Amygdala (tissue), 56 donors: ENCODE measurements around the gene CEP85.

Source experiments
- DNase-seq, 56 donors: peaks; one replicate each; lab custom pipeline; 2025; lab: John Stamatoyannopoulos, UW

CEP85 gene

DNA sequence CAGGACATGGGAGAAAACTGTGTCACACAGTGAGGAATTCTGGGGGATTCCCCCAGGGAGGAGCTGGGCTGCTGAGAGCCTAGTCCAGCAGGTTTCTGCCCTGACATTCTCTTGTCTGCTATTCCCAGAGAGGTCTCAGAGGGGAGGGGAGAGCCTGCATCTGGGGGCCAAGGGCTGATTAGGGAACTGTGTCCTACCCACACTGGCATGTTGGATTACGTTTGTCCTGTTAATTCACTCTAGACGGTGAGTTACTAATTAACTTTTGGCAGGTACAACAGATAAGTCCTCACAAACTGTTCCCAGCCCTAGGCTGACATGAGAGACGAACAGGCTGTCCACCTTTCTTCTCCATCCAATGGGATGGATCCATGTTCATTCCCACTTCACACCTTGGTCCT lies 43.3 kb downstream of the CEP85 start:
- DNase-seq: no peak

DNA sequence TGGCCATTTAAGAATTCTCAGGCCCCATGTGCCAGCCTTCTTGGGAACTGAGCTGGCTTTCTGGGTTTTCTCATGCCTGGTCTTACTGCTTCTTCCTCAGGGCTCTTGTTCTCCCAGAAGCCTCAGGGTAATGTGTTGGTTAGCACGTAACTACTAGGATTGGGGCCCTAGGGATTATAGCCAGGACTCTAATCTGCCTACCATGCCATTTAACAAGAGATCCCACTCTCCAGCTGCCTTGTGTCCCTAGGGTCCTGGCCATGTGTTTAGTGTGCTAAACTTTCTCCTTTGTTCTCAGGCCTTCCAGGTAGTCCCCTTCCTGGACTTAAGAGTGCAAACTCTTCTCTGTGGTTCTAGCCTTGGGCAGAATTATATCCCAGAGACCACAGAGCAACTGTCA lies 43.7 kb downstream of the CEP85 start:
- DNase-seq: no peak

DNA sequence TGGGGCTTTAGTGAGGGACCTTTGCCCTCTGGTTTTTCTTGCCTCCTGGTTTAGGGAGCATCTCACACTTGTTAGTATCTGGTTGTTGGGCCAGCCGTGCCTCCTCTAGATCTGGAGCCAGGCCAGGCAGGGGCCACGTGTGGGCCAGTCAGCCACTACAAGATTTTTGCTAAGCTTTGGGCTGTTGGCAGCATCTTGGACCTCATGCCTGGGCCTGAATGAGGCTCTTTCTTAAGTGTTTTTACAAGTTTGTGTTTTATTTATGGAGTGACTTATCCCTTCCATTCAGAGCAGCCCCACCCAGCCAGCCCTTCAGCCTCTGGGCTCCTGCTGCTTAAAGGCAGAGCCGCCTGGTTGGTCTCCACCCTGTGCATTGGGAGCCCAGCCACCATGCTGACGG lies 44.3 kb downstream of the CEP85 start:
- peak in 13 of 56 donors; percentile 11 to 39 (median 24) for DNase-seq

DNA sequence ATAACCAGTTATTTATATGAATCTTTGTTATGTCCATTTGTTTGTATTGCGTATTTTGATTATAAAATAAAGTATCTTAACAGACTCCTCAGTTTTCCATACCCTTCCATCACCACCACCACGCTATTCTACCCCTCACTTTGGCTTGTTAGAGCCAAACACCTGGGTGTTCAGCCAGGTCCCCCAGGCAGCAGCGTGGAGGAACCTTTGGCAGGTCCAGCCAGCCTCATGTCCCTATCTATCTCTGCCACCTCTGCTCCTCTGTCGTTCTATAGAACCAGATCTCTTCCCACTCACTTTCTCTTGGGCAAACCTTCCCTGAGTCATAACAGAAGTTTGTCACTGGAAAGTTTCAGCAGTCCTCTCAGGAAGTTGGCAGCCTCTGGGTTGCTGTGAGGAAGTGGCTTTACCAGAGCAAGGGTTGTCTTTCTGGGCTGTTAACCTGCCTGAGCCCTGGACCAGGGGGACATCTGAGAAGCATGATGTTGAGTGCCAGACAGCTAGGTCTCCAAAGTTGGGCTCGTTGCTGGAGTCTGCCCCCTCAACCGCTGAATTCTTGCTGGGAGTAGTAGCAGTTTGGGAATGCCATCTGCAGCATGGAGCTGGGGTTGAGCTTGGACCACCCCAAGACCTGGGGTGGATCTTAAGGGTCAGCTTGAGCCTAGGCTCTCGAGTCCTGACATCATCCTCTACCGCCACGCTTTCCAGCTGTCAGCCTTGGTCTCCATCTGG lies 44.9 kb downstream of the CEP85 start:
- peak in 1 of 56 donors; percentile 34 for DNase-seq

DNA sequence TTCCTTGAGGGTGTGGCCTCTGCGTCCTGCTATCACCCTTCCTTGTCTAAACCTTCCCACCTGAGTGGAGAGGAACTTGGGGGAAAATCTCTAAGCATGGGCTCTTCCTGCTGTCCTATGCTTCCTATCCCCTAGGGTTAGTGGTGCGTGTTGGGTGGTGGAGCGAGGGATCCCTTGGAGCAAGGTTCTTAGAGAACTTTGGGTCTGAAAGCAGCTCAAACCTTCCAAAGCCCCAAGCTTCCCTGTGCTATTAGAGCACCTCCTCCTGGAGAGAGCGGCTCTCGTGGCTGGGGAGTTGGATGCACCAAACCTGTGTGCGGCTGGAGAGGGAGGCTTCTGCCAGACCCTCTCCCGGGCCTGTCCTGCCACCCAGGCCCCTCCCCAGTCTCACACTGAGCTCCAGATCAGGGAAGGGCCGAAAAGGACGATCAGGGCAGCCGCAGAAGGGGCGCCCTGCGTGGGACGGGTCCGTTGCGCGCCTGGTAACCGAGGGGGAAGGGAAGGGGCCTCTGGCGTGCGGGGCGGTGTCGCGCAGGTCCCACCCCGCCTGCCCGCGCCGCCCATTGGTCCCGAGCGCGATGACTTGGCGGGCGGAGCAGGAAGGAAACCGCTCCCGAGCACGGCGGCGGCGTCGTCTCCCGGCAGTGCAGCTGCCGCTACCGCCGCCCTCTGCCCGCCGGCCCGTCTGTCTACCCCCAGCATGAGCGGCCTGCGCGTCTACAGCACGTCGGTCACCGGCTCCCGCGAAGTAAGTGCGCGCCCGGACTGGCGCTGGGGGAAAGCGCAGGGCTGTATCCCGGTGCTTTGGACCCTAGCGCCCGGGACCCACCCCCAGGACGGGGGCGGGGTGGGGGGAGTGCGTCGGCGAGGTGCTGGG lies 45.7 kb downstream of the CEP85 start, which contains the start of gene SH3BGRL3:
TSS of gene SH3BGRL3 (plus strand) at position 631 of the 877 bp plus-strand sequence. CDS start at position 701, 70 bp downstream.
- DNase-seq: peak in 53 of 56 donors; percentile 17 to 90 (median 72)

DNA sequence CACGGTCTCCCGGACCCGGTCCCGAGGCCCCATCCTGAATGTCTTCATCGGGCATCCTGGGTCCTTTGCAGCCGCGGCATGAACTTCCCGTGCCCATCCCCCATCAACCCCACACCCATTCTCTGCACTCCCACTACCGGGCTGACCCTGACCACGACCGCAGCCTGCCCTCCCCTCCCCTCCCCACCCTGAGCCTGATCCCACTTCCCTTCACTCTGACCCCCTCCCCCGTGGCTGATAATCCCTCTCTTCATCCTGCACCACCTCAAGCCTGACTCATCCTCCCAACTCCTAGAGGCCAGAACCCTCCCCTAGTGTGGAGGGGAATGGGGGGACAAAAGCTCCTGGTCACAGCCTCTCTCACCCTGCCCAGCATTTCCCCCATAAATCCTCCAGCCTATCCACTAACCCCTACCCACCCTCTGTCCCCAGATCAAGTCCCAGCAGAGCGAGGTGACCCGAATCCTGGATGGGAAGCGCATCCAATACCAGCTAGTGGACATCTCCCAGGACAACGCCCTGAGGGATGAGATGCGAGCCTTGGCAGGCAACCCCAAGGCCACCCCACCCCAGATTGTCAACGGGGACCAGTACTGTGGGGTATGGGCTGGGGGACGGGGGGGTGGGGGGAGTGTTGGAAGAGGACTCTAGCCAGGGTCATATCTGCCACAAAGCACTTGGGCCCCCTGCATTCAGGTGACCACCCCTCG lies 46.5 kb downstream of the CEP85 start:
- peak in 4 of 56 donors; percentile 49 to 75 (median 56) for DNase-seq

DNA sequence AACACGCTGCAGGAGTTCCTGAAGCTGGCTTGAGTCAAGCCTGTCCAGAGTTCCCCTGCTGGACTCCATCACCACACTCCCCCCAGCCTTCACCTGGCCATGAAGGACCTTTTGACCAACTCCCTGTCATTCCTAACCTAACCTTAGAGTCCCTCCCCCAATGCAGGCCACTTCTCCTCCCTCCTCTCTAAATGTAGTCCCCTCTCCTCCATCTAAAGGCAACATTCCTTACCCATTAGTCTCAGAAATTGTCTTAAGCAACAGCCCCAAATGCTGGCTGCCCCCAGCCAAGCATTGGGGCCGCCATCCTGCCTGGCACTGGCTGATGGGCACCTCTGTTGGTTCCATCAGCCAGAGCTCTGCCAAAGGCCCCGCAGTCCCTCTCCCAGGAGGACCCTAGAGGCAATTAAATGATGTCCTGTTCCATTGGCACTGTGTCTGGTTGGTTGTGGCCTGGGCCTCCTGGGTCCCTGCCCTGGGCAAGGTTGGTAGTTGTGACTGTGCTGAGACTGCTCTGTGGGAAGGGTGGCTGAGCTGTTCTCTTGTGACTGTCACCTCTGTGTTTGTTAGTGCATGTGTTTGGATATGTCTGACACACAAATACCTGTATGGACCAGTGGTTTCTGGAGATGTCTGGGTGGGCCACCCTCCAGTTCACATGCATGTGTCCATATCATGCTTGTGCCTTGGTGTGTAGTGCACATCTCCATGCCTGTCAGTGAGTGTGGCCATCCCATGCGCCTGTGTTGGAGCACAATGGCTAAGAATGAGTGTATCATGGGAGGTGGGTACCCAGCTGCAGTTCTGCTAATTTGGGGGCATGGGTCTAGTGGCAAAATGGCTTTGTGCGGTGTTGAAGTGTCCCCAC lies 47.3 kb downstream of the CEP85 start:
- DNase-seq: no peak

DNA sequence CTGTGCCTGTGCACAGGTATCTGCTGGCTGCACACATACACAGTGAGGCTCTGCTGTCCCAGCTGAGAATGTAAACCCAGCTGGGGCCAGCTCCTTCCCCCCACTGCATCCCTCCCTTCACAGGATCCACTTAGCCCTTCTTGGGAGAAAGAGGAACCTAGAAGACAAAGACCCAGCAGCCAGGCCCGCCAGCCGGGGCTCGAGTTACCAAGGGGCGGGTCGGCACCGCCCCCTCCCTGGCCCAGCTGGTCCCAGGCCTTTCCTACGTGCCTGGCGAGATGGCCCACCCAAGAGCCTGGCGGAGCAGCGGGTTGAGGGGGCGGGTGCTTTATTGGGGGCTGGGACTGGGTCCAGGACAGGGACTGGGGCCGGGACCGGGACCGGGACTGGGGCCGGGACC lies 48.0 kb downstream of the CEP85 start:
- no peak for DNase-seq

DNA sequence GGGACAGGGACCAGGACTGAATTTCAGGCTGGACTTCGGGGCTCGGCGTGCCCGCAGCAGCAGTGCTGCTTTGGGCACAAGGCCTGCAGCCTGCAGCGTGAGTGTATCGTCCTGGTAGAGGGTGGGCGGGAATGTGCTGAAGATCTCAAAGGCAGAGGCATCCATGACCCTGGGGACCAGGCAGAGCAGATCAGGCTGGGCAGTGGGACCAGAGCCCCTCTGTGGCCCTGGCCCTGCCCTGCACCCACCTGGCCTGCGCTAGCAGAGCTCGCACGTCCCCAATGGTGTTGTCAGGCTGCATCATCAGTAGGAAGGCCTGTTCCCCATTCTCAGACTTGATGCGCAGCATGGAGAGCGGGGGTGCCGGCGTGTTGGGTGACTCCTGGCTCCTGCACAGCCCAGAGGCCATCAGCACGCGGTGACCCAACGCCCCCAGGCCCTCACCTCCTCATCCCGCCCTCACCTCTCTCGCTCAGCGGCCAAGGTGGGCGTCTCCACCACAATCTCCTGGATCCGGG lies 48.5 kb downstream of the CEP85 start:
- no peak for DNase-seq

DNA sequence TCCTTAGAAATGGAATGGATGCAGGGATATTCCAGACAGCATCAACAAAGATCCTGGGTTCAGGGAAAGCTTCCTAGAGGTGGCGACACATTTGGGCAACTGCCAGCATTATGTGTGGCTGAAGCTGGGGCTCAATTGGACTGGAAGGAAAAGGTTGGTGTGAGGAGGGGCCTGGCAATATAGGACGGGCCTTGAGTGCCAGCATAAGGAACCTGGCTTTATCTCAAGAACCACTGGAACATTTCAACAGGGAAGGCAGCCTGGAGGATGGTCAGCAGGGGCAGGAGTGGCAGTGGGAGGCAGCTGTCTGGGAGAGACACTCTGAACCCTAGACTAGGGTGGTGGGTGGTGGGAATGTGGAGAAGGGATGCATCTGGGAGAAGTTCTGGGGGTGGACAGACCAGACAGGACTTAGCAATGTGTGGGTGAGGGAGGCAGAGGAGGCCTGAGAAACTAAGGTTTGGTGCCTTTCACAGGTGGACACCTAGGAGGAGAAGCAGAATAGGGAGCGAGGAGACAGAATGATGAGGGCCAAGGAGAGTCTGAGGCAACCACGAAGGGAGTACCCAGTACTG lies 49.4 kb downstream of the CEP85 start:
- no peak for DNase-seq

DNA sequence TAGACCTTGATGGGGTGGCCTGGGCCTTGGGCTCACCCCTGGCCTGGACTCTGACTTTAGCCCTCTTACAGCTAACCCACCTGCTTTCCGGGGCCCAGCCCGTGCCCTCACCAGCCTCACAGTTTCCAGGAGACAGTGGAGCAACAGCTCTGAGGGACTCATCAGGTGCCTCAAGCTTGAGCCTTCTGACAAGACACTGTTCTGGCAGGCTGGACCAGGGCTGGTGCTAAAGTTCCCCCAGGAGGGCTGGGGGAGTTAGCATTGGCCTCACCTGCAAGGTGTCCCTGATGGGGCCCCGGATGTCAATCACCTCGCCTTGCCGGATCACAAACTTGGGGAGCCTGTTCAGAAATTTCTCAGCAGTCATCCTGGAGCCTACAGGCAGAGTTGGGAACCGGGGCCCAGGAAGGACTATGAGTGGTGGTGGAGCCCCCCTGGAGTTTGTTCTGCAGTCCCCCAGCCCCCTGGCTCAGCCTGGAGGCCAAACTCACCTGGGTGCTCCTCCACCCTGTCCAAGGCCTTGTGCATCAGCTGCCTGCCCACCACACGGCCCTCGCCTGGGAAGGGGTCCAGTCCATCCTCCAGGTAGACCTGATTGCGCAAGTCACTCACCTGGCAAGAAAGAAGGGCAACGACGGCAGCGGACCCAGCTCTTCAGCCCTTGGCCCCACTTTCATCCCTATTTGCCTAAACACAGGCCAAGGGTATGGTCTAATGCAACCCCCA lies 50.0 kb downstream of the CEP85 start:
- DNase-seq: no peak

DNA sequence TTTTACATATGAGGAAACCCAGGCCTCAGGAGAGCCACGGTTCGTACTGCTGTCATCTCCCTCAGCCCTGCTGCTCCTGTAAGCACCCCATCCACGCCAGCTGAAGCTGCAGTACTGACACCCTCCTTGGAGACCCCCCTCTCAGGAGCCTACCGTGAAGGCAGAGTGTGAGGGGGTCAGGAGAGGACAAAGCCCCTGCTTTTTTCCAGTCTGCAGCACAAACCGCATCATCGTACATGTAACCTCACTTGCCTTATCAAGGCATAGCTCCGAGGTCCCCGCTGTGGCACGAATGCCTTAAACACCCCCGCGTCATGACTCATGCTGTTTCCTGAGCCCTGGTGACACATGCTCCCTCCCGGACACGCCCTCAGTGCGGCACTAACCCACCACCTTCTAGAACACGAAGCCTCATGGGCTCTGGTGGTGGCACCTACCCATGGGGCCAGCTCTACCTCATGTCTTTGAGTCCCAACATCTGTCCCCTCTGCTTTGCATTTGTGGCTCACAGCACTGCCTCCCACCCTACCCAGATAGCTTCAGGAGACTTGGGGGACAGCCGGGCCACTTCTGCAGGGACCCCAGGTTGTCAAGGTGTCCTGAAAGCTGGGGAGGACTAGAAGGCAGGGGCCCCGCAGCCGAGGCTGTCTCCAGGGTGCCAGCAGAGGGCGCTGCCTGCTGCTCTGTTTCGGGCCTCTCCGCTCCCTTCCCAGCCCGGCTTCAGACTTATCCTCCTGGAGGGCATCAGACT lies 50.8 kb downstream of the CEP85 start:
- DNase-seq: peak in 17 of 56 donors; percentile 7 to 60 (median 18)

DNA sequence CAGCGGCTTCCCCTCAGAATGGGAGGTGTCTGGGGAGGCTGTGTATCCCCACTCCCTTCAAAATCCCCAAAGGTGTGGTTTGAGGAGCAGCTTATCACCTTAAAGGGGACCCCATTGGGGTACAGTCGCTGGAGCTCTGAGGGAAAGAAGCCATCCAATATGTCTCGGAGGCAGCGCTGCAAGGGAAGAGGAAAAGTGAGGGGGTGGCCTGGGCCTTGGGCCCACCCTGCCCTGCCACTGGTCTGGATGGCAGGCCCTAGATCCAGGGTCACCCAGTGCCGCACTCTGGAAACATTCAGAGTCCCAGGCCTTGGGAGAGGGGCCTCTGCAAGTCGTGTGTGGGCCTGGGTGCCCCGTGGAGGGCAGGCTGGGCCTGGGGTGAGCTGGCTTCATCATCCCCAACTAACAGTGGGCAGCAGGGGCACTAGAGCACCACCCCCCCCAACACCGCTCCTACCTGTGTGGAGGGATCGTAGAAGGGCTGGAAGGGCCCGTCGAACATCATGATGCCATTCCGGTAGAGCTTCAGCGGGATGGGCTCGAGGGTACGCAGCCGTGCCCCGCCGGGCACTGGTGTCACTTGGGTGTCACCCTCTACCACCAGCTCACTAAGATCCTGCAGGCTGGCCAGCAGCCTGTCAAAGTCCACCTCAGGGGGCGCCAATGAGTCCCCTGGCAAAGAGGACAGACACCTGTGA lies 51.5 kb downstream of the CEP85 start:
- no peak for DNase-seq

DNA sequence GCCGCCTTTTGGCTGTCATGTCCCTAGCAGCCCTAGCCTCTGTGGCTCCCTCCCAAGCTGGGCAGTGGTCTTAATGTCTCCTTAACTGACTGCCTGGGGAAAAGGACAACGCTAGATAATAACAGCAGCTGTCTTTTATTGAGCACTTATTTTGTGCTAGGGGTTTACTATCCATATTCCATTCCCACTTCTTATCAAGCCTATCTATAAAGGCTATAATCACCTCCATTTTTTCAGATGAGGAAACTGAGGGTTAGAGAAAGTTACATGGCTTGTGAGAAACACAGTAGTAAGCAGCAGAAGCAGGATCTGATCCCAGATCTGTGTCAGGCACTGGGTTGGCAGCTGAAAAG lies 52.0 kb downstream of the CEP85 start:
- no peak for DNase-seq

DNA sequence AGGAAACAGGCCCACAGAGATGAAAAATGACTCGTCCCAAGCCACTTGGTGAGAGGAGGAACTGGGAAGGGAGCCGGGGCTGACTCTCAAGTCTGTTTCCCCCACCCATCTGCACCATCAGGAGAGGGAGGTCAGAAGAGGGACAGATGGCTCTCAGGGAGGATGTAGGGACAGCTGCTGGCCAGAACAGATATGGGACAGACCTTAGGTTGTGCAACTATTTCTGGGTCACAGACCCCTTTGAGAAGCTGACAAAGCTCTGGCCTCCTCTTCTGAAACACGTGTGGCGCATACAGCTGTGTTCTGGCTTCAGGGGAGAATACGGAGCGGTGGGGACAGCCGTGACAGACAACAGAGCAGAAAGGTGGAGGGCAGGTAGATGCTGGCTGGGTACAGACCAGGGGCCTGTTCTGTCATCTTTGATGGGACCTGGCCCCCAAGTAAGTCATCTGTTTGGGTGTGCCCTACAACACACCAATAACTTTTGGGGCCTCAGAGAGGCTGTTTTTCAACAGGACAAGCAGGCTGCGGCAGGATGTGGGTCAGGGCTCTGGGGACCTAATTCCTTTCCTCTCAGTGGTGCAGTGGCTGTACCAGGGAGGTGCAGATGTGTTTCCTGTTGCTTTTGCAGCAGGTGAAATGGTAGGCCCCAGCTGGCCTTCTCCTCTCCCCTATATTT lies 53.2 kb downstream of the CEP85 start:
- no peak for DNase-seq

DNA sequence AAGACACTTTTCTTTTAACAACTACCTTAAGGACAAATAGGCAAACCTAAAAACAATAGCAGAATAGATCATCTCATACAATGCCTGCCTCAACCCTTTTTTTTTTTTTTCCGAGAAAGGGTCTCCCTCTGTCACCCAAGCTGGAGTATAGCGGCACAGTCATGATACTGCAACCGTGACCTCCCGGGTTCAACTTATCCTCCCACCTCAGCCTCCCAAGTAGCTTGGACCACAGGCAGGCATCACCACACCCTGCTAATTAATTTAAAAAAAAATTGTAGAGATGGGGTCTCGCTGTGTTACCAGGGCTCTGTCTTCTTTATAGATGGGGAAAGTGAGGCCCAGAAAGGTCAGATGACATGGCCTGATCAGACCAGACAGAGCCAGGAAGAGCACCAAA lies 53.8 kb downstream of the CEP85 start:
- DNase-seq: no peak
